HL-60 (cell line): ENCODE results near the gene C20orf204.
A peak's percentile ranks its signal among the peaks of the same experiment; 100 is the strongest.

Experiments
- DNase-seq, 2 experiments: peaks; one replicate each; pipeline ENCODE4 v3.0.0-alpha.2; 2010 to 2020; ENCODE audit warnings: low read depth in 1 of 2, low spot score in 1 of 2
- H3K27ac ChIP-seq: fragments of 250-450 bp; sonication (Bioruptor Pico); replicated peaks from 2 replicates; pipeline ENCODE4 v1.5.1; 2020; ENCODE audit warnings: mild to moderate bottlenecking, moderate library complexity
- H3K27me3 ChIP-seq: fragments of 250-450 bp; sonication (Bioruptor Pico); 2 replicates; pipeline ENCODE4 v1.5.1; 2021; ENCODE audit warnings: mild to moderate bottlenecking, moderate library complexity; ENCODE audit not compliant: insufficient read depth, poor library complexity, severe bottlenecking
- H3K4me3 ChIP-seq: replicated peaks from 2 replicates; pipeline ENCODE4 v1.5.1; 2011; ENCODE audit warnings: mild to moderate bottlenecking, control low read depth, low read length; ENCODE audit not compliant: insufficient read depth
- CTCF ChIP-seq: IDR thresholded peaks from one replicate; pipeline ENCODE4 v1.5.1; 2011; ENCODE audit warnings: low read length, control low read depth, inconsistent platforms; ENCODE audit not compliant: insufficient read depth
- GABPA ChIP-seq: IDR thresholded peaks from 2 replicates; pipeline ENCODE4 v1.6.1; 2012; ENCODE audit warnings: low read depth
- POLR2AphosphoS5 ChIP-seq: IDR thresholded peaks from 2 replicates; pipeline ENCODE4 v1.6.1; 2012; ENCODE audit warnings: low read depth
- REST ChIP-seq: IDR thresholded peaks from 2 replicates; pipeline ENCODE4 v1.6.1; 2012; ENCODE audit warnings: low read depth; ENCODE audit not compliant: insufficient replicate concordance
- SPI1 ChIP-seq: IDR thresholded peaks from 2 replicates; pipeline ENCODE4 v1.6.1; 2012; ENCODE audit warnings: low read depth, mild to moderate bottlenecking, borderline replicate concordance

Gene C20orf204

DNA sequence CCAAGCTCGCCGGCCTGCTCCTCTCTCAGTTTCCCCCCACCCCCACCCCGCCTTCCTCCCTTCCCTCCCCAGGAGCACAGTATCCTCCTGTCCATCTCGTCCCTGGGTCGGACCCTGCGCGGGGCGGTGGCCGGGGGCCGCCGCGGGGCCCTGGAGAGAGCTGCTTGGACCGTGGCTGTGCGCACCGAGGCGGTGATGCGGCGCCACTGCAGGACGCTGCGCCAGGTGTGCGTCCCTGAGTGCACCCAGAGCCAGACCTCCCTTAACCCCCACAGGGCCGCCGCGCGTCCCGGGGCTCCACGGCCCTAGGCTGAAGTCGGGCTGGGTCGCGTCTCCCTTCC lies 2.2 kb downstream of the C20orf204 start:
- TF ChIP-seq GABPA (no peak), CTCF (no peak), SPI1 (no peak)
- Histone ChIP-seq H3K4me3 (no peak overlapping the region), H3K27ac (no peak overlapping the region), H3K27me3 (peaks cover 6% of the 10 kb centered on the region)
- peak in 1 of 2 experiments; percentile 18 for DNase-seq

DNA sequence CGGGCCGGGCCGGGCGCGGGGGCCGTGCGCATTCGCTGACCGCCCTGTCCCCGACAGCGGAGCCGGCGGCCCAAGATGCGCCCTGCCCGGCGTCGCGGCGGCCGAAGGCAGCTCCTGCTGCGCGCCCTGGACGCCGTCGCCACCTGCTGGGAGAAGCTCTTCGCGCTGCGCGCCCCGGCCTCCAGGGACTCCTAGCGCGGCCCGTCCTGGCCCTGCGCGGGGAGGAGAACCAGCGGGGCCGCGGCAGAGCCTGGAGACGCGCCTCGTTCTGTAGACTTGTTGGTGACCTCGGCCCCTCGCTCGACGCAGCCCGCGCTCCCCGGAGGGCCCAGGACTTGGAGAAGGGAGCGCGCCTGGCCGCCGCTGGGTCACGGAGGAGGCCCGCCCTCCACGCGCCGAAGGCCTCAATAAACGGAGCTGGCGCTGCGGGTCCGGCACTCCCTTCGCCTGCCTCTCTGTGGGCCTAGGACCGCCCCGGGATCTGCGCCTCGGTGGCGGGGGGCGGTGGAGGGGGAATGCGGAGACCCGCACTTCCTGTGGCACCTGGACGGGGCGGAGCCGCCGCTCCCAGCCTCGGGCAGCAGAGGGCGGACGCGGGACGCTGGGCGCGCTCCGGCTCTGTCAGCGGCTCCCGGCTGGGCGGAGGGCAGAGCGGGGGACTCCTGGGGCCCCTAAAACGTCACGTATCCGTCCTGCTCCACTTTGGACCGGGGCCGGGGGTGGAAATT lies 2.7 kb downstream of the C20orf204 start:
- Histone ChIP-seq H3K27ac (peak overlapping the region; percentile 61), H3K27me3 (peaks cover 6% of the 10 kb centered on the region), H3K4me3 (peak overlapping the region; percentile 53)
- TF ChIP-seq CTCF = peak; percentile 38
- no peak for TF ChIP-seq REST
- TF ChIP-seq GABPA = no peak
- no peak for TF ChIP-seq POLR2AphosphoS5
- TF ChIP-seq SPI1 = no peak
- peak; percentile 57 to 76 for DNase-seq

DNA sequence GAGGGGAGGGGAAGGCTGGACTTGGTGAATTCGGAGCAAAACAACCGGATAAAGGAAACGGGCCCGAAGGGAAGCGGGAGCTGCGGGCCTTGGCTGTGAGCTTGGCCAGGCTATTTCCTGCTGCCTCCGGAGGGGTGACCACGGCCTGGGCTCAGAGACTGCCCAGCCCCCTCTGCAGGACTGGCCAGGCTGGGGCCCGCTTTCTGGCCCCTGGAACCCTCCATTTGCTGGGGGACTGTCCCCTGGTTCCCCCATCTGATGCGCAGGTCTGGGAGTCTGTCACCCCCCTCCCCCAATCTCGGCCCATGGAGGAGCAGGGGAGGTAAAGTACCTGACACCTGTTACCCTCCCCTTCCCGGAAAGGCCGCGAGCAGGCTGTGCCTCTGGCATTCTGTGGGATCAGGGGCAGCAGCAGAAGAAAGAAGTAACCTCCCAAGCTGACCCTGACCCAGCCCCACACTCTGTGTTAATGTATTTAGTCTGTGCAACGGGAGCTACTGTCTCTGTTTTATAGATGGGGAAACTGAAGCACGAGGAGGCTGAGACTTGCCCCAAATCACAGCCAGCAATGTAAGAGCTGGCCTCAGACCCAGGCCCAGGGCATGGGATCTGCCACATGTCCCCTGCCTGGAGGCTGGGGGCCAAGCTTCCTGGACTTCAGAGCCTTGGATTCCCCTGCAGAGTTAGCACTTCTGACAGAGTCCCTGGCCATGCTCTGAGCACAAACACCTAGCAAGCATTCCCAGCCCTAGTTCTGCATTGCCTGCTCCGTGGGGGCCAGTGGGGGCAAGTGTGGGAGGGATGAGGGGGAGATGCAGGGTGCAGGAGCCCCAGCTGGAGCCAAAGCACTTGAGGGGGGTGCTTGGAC lies 3.5 kb downstream of the C20orf204 start:
- no peak for TF ChIP-seq REST
- TF ChIP-seq CTCF = no peak
- TF ChIP-seq POLR2AphosphoS5 = no peak
- TF ChIP-seq GABPA = no peak
- TF ChIP-seq SPI1 = no peak
- Histone ChIP-seq H3K4me3 (peak overlapping the region; percentile 53), H3K27ac (peak overlapping the region; percentile 61), H3K27me3 (peaks cover 6% of the 10 kb centered on the region)
- DNase-seq = no peak
